HG03108 (cell line): ENCODE results near the gene ITGAX.
"Not testable (repeated sequence)": the region's sequence is repeated elsewhere in the genome, so short reads cannot be mapped to it uniquely, and the experiment has no call there.

Experiments used
- ATAC-seq: cut with Tn5 transposase; IDR thresholded peaks from one replicate; pipeline ENCODE4 v1.9.1; 2021; ENCODE audit warnings: moderate library complexity; ENCODE audit not compliant: unreplicated experiment

Gene ITGAX

DNA sequence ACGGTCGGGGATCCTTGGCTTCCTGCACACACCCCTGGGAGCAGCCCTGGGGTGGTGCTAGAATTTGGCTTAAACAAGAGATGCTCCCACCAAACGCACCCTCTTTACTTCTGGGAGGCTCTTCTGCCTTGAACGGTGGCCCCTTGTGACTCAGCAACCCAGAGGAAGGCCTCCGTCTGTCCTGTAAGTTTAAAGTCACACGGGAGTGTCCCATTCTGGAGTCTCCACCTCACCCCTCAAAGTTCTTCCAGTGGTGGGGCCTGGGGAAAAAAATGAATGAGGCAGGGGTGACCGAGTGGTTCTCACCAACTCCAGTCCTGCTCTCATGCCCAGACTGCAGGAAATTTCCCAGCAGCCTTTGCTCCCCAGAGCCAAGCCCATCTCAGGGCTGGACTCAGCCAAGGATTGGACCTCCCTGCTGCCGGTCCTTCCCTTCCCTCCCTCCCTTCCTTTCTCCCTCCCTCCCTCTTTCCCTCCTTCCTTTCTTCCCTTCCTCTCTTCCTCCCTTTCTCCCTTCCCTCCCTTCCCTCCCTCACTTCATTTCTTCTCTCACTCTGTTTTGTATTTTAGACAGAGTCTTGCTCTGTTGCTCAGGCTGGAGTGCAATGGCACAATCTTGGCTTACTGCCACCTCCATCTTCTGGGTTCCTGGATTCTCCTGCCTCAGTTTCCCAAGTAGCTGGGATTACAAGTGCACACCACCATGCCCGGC is 49.5 kb downstream of the ITGAX start:
- no peak for ATAC-seq

DNA sequence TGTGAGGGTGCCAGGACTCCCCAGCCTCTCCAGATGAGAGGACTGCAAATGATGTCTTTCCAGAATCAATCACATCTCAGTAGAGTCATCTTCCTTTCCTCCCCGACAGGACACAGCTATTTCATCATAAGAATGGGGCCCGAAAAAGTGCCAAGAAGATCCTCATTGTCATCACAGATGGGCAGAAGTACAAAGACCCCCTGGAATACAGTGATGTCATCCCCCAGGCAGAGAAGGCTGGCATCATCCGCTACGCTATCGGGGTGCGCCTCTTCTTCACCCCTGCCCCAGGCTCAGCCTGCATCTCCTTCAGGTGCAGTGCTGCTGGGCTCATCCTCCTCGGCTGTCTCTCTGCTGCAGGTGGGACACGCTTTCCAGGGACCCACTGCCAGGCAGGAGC is 52.4 kb downstream of the ITGAX start:
- no peak for ATAC-seq

DNA sequence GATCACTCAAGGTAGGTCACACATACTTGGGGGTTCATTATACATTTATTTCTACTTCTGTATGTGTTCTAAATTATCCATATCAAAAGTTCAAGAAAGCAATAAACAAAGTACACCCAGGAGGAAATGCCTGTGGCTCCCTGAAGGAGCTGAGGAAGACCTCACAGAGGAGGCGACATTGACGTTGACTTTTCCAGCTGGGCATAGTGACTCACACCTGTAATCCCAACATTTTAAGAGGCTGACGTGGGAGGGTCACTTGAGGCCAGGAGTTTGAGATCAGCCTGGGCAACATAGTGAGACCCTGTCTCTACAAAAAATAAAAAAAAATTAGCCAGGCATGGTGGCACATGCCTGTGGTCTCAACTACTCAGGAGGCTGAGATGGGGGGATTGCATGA is 54.5 kb downstream of the ITGAX start:
- ATAC-seq = no peak

DNA sequence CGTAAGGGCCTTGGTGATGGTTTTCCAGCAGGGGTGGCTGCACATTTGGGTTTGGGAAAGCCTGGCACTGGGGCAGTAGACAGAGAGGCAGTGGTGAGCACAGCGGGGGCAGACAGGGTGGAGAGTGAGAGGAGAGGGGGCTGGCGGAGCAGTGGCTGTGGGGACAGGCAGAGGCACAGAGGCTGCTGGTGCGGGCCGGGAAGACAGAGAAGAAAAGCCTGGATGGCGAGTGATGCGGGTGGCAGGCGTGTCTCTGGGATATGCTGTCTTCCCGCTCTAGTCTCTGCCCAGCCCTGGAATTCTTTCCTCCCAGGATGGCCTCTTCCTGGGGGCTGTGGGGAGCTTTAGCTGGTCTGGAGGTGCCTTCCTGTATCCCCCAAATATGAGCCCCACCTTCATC is 55.1 kb downstream of the ITGAX start:
- ATAC-seq = no peak

DNA sequence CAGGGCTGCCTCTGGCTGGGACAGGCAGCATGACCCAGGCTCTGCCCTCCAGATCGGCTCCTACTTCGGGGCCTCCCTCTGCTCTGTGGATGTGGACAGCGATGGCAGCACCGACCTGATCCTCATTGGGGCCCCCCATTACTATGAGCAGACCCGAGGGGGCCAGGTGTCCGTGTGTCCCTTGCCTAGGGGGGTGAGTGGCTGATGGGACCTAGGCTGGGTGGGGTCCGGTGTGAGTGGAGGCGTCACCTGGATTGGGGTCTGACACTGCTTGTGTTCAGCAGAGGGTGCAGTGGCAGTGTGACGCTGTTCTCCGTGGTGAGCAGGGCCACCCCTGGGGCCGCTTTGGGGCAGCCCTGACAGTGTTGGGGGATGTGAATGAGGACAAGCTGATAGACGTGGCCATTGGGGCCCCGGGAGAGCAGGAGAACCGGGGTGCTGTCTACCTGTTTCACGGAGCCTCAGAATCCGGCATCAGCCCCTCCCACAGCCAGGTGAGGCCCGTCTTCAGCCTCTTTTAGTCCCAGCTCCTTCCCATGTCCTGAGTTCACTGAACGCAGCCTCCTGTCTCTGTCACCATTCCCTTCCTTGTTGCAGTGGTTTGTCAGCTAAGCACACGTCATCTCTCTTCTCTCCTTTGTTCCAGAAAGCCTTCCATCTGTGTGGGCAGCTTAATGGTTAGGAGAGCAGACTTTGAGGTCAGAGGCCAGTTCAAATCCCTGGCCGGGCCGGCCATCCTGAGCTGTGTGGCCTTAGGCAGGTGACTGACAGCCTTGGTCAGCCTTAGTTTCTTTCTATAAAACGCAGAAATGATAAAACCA is 56.3 kb downstream of the ITGAX start:
- ATAC-seq = no peak

DNA sequence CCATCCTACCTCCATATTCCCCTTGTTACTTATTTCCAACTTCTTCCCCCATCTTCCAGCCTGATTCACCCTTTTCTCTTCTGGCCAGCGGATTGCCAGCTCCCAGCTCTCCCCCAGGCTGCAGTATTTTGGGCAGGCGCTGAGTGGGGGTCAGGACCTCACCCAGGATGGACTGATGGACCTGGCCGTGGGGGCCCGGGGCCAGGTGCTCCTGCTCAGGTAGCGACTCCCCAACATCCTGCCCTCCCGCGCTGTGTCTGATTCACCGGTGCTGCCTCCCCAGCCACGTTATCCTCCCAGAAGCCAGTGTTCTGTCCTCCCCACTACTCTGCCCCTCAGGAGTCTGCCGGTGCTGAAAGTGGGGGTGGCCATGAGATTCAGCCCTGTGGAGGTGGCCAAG is 57.8 kb downstream of the ITGAX start:
- no peak for ATAC-seq

DNA sequence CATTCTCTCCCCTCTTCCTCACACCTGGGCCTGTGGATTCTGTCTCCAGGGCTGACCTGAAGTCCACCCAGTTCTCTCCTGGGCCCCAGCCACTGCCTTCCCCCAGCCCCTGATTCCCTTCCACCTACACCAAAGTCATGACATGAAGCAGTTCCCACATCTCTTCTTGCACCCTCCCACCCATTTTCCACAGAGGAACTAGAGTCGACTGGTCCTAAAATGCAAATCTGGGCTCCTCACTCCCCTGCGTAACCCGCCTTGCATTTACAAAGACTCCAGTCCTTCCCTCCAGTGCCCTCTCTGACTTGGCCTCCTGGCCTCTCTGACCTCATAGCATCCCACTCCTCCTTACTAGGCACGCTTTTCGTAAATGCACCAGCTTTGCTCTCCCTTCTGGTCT is 58.4 kb downstream of the ITGAX start:
- ATAC-seq = no peak

DNA sequence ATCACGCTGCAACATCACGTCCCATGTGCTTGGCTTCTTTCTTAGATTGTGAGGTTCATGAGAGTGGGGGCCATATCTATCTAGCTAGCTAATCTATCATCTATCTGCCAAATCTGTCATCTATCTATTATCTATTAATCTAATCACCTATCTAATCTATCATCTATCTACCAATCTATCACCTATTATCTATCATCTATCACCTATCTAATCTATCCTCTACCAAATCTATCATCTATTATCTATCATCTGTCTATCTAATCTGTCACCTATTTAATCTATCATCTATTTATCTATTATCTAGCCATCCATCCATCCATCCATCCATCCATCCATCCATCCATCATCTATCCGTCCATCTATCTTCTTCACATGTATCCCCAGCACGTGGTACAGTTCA is 59.0 kb downstream of the ITGAX start:
- no peak for ATAC-seq

DNA sequence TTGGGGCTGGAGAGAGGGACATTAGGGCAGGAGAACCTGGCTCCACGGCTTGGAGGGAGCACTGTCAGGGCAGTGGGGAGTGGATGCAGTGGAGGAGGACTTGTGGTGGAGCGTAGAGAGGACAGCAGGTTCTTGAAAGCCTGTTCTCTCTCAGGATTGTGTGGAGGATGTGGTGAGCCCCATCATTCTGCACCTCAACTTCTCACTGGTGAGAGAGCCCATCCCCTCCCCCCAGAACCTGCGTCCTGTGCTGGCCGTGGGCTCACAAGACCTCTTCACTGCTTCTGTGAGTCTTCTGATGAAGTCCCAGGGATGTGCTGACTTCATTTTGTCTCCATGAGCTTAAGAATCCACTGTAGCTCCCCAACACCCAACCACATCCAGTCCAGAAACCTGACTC is 59.7 kb downstream of the ITGAX start:
- ATAC-seq = no peak

DNA sequence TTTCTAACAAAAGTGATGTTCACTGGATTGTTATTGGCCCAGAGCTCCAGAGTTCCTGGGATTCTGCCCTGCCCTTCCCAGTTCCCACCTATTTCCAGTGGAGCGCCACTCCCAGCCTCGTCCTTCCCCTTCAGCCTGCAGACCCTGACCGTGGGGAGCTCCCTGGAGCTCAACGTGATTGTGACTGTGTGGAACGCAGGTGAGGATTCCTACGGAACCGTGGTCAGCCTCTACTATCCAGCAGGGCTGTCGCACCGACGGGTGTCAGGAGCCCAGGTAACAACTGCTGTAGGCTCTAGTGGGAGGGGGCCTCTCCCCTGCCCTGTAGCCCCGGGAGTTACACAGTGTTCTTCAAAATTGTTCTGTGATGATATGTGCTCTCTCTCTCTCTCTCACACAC is 61.4 kb downstream of the ITGAX start:
- ATAC-seq = no peak

DNA sequence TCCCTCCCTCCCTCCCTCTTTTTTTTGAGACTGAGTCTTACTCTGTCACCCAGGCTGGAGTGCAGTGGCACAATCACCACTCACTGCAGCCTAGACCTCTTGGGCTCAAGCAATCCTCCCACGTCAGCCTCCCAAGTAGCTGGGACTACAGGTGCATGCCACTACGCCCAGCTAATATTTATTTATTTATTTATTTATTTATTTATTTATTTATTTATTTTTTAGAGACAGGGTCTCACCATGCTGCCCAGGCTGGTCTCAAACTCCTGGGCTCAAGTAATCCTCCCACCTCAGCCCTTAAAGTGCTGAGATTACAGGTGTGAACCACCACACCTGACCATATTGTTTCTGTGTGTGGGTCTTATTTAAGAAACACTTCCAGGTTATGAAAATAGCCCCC is 62.1 kb downstream of the ITGAX start:
- not testable (repeated sequence) for ATAC-seq

DNA sequence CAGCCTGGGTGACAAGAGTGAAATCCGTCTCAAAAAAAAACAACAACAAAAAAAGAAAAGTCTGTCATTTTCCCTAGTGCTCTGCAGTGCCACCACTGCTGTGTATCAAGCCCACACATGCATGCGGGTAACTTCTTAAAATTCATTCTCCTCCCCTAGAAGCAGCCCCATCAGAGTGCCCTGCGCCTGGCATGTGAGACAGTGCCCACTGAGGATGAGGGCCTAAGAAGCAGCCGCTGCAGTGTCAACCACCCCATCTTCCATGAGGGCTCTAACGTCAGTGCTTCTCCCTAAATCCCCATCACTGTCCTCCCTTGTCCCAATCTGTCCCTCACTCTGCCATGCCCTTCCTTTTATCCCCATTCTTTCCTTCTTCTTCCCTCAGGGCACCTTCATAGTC is 62.9 kb downstream of the ITGAX start:
- no peak for ATAC-seq

DNA sequence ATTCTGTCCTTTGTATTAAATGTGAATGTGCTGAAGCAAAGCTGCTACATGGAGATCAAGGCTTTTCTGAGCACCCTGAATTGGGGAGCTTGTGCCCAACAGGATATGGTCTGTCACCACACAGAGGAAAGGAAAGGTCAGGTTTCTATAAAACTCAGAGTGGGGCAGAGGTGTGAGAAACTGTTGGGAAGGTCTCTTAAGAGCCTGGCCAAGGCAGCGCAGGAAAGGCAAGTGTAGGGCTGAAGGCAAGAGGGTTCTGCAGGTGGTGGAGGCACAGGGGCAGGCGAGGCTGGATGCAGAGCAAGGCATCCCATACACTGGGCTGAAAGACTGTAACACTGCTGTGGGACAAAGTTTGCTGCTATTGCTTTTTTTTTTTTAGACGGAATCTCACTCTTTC is 65.1 kb downstream of the ITGAX start:
- ATAC-seq = no peak

DNA sequence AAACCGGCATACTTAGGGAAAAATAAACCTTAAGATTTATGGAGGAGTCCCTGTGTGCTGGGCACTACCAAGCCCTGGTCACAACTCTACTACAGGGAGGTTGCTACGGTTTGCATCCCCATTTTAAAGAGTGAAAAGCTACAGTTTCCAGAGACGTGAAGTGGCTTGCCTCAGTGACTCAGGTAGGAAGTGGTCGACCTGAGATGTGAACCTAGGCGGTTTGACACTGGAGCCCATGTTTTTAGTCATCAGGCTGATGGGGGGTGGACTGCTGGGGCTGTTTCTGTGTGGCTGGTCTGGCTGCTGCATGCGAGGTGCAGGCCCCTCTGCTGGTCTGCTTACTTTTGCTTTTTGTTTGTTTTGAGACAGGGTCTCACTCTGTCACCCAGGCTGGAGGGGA is 66.6 kb downstream of the ITGAX start:
- no peak for ATAC-seq

DNA sequence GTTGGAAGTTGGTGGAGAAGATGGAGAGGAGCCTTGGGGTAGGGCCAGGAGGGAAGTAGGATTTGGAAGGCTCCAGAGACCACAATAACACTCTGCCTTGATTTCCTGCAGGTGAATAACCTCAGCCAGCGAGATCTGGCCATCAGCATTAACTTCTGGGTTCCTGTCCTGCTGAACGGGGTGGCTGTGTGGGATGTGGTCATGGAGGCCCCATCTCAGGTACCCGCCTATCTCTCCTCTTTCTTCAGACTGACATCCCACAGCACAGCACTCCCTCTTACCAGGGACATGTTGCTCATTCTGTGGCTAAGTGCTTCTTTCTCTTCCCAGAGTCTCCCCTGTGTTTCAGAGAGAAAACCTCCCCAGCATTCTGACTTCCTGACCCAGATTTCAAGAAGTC is 68.3 kb downstream of the ITGAX start:
- ATAC-seq = no peak

DNA sequence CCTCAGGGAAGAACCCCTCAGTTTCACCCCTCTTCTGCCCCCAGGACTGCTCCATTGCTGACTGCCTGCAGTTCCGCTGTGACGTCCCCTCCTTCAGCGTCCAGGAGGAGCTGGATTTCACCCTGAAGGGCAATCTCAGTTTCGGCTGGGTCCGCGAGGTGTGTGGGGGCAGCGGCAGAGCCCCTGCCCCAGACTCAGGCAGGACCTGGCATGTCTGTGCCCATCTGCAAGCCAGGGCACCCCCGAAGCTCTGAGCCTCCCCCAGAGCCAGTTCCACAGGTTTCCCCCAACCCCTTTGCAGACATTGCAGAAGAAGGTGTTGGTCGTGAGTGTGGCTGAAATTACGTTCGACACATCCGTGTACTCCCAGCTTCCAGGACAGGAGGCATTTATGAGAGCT is 68.8 kb downstream of the ITGAX start:
- ATAC-seq = no peak

DNA sequence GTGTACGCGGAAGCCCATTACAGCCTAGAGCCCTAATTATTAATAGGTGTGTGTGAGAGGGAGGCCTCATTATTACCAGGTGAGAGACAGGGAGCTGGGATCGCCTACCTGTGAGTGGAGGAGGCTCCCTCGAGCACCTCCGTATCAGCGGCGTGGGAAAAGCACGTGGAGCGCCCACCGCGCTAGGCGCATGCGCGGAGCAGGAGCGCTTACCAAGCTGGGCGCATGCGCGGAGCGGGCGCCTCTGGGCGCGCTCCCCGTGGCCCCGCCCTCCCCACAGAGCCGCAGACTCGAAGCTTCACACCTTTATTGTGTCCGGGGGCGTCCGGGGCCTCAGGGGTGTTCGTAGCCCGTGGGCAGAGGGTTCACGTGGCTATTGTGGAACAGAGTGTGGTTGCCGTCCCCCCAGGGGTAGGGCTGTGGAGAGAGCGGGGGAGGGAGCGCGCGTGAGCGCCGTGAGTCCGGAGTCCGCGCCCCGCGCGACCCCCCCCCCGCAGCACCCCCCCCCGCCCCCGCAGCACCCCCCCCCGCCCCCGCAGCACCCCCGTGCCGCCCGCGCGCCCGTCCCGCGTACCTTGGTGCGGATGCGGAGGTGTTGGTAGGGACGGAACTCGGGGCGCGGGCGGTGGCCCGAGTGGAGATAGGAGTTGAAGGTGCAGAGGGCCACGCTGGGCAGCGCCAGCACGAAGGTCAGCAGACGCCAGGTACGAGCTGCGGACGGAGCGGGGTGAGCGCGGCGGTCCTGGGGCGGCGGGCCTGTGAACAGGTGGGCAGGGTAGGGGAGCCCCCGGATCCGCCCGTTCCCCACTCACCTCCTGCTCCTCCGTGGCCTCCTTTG is 72.7 kb downstream of the ITGAX start:
- no peak for ATAC-seq

DNA sequence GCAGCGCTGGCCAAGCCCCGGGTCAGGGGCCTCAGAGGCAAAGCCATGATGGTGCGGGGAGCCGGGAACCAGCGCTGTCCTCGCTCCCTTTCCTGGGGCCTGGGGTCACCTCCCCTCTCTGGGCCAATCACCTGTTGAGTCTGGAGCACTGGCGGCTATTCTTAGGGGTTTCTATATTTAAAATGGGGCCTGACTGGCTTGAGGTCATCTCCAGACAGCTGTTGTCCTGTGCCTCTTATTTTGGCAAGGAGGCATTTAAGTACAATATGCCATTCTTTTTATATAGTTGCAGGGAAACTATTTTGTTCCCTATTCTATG is 73.3 kb downstream of the ITGAX start, which contains the start of gene COX6A2:
COX6A2 (minus strand) TSS at position 82 of the 319 bp plus-strand sequence; CDS start at position 47, 35 bp downstream.
- ATAC-seq = no peak

DNA sequence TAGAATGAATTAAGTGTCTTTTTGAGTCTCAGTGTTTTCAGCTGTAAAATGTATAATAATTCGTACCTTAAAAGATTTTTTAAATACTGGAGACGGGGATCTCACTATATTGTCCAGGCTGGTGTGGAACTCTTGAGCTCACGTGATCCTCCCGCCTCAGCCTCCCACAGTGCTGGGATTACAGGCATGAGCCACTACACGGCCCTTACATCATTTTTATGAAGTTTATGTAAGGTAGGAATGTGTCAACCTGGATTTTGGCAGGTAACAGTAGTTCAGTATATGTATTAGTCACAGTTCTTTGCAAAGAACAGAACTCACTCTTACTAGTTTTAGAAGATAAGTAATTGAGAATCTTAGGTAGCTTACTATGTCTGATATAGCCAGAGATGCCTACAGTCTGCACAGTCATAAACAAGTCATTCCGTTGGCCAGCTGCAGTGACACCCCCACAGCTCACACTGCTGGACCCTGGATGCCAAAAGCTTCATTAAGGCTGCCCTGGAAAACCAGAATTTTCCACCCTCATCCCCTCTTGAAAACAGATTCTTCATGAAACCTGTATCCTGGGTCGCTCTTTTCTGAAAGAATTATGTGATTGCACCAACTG is 73.8 kb downstream of the ITGAX start:
- ATAC-seq = no peak

DNA sequence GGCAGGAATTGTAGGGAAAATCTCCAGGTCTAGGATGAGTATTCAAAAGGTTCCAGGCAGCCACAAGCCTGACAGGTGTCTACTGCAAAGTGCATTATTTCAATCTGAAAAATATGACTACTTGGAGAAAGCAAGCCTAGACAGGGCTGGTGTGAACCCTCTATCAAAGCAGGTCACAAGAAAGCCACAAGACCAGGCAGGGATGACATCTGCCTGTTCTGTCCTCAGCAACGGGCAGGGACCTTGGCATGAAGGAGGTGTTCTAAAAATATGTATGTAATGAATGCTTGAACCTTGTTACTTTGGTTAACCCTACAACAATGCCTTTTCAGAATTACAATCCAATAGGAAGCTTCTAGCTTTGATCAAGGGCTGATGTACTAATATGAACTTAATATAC is 74.3 kb downstream of the ITGAX start:
- ATAC-seq = no peak

DNA sequence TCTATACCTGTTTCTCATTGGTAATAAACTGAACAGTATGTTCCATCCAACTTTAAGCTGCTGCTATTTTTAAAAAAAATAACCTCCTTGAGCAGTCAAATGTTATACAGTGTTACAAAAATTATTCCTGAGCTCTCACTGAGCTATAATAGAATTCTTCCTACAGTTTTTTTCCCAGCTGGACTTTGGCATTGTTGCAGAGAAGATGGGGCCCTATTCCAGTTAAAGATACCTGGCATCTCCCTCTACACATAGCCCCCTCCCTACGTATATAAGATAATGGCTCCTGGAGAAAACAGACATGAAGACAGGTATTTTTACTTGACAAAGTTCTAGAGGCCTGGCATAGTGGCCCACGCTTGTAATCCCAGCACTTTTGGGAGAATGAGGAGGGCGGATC is 74.8 kb downstream of the ITGAX start:
- ATAC-seq = no peak
